22Rv1 (cell line): ENCODE results near the gene FN3K.

Source experiments
- ZFX ChIP-seq: fragments of 450-650 bp; IDR thresholded peaks from 2 replicates; pipeline ENCODE4 v1.6.1; 2017; ENCODE audit warnings: antibody characterized with exemption, borderline replicate concordance
- TF ChIP-seq, protein P1 (sequence below): fragments of 450-650 bp; IDR thresholded peaks from 2 replicates; pipeline ENCODE4 v1.5.1; 2017; ENCODE audit warnings: mild to moderate bottlenecking

DNA sequence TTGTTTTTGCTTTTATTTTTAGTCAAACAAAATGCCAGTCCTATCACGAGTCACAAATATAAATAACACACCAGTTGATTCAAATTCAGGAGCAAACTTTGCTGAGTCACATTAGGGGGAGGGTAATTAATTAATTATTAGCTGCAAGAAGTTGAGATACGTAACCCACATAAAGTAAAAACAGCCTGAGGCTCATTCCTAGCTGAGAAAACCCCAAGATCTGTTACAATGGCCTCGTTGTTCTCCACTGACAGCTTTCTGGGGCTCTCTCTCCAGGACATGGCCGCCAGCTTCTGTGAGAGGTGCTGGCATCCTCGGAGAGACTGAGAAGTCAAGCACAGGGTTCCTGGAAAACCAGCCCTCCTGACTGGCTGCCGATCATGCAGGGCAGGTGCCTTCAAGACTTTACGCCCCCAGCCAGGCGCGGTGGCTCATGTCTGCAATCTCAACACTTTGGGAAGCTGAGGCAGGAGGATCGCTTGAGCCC, 48.0 kb upstream of the FN3K start:
- TF ChIP-seq, protein P1, sequence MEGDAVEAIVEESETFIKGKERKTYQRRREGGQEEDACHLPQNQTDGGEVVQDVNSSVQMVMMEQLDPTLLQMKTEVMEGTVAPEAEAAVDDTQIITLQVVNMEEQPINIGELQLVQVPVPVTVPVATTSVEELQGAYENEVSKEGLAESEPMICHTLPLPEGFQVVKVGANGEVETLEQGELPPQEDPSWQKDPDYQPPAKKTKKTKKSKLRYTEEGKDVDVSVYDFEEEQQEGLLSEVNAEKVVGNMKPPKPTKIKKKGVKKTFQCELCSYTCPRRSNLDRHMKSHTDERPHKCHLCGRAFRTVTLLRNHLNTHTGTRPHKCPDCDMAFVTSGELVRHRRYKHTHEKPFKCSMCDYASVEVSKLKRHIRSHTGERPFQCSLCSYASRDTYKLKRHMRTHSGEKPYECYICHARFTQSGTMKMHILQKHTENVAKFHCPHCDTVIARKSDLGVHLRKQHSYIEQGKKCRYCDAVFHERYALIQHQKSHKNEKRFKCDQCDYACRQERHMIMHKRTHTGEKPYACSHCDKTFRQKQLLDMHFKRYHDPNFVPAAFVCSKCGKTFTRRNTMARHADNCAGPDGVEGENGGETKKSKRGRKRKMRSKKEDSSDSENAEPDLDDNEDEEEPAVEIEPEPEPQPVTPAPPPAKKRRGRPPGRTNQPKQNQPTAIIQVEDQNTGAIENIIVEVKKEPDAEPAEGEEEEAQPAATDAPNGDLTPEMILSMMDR = no peak
- no peak for TF ChIP-seq ZFX
